ENCODE results near the gene UGT3A1.
"Not testable (repeated sequence)": the region's sequence is repeated elsewhere in the genome, so short reads cannot be mapped to it uniquely, and the experiment has no call there.

The UGT3A1 gene

DNA sequence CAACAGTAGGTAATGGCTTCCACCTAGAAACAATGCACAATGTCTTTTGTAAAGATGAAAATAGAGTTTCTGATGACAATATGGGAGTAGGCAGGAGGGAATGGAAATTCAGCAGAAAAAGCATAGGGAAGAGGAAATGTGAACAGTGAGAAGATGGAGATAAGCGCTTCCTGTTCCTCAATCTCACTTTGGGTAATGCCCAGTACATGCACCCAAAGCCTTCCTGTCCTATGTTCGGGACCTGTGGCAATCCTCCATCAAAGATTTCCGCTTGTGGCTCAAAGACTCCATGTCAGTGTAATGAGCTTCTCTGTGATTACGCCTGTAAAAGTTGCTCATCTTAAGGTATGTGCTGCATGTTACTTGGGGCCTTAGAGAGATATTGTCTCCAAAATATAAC is 2.7 kb downstream of the UGT3A1 start:
- TF ChIP-seq, protein P1, sequence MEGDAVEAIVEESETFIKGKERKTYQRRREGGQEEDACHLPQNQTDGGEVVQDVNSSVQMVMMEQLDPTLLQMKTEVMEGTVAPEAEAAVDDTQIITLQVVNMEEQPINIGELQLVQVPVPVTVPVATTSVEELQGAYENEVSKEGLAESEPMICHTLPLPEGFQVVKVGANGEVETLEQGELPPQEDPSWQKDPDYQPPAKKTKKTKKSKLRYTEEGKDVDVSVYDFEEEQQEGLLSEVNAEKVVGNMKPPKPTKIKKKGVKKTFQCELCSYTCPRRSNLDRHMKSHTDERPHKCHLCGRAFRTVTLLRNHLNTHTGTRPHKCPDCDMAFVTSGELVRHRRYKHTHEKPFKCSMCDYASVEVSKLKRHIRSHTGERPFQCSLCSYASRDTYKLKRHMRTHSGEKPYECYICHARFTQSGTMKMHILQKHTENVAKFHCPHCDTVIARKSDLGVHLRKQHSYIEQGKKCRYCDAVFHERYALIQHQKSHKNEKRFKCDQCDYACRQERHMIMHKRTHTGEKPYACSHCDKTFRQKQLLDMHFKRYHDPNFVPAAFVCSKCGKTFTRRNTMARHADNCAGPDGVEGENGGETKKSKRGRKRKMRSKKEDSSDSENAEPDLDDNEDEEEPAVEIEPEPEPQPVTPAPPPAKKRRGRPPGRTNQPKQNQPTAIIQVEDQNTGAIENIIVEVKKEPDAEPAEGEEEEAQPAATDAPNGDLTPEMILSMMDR (conservative IDR thresholded peaks at IDR 0.05; ENCODE audit: low read depth, low read length) = no peak
- H3K4me3 ChIP-seq (ENCODE audit: low read depth, low read length) = no peak overlapping the region
- no peak for DNase-seq (ENCODE audit: low read depth)

- TF ChIP-seq, protein P1 (conservative IDR thresholded peaks at IDR 0.05; ENCODE audit: low read depth, low read length) = no peak
- H3K4me3 ChIP-seq (ENCODE audit: low read depth, low read length) = no peak overlapping the region
- DNase-seq (ENCODE audit: low read depth) = no peak
Observed at GRCh38 chr5:35987776-35988175, 3.4 kb downstream of the UGT3A1 start.

- H3K4me3 ChIP-seq (ENCODE audit: low read depth, low read length) = no peak overlapping the region
- DNase-seq (ENCODE audit: low read depth) = no peak
Observed at GRCh38 chr5:35979715-35980114, 11.5 kb downstream of the UGT3A1 start.

DNA sequence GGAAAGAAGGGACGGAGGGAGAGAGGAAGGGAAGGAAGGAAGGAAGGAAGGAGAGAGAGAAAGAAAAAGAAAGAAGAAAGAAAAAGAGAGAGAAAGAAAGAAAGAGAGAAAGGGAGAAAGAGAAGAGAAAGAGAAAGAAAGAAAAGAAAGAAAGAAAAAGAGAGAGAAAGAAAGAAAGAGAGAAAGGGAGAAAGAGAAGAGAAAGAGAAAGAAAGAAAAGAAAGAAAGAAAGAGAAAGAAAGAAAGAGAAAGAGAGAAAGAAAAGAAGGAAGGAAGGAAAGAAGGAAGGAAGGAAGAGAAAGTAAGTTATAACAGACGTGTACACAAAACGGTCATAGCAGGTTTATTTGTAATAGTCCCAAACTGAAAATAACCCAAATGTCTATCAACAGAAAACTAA is 14.3 kb downstream of the UGT3A1 start:
- DNase-seq (ENCODE audit: low read depth); H3K4me3 ChIP-seq (ENCODE audit: low read depth, low read length): not testable (repeated sequence)

More at GRCh38 chr5:35979715-35980114, 11.5 kb downstream of the UGT3A1 start:
- TF ChIP-seq, protein P1 (conservative IDR thresholded peaks at IDR 0.05; ENCODE audit: low read depth, low read length) = no peak

GRCh38 chr5:35974570-35974969 is 16.6 kb downstream of the UGT3A1 start:
- DNase-seq (ENCODE audit: low read depth) = no peak
- no peak overlapping the region for H3K4me3 ChIP-seq (ENCODE audit: low read depth, low read length)
- TF ChIP-seq, protein P1 (conservative IDR thresholded peaks at IDR 0.05; ENCODE audit: low read depth, low read length) = no peak

DNA sequence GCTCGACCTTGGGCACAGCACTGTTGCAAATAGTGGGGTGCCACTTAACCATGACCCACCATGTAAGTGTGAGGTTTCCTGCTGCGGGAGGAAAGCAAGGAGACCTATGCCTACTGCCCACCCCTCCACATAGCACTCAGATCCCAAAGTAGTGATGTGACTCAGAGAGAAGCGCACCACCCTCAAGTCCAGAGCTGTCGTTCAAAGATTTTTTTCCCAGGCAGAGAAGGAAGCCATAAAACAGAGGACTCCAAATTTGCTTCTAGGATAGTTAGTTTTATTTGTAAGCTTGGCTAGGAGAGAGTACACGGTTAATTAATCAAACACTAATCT is 19.3 kb downstream of the UGT3A1 start:
- TF ChIP-seq, protein P1 (conservative IDR thresholded peaks at IDR 0.05; ENCODE audit: low read depth, low read length) = no peak
- H3K4me3 ChIP-seq (ENCODE audit: low read depth, low read length) = no peak overlapping the region

DNA sequence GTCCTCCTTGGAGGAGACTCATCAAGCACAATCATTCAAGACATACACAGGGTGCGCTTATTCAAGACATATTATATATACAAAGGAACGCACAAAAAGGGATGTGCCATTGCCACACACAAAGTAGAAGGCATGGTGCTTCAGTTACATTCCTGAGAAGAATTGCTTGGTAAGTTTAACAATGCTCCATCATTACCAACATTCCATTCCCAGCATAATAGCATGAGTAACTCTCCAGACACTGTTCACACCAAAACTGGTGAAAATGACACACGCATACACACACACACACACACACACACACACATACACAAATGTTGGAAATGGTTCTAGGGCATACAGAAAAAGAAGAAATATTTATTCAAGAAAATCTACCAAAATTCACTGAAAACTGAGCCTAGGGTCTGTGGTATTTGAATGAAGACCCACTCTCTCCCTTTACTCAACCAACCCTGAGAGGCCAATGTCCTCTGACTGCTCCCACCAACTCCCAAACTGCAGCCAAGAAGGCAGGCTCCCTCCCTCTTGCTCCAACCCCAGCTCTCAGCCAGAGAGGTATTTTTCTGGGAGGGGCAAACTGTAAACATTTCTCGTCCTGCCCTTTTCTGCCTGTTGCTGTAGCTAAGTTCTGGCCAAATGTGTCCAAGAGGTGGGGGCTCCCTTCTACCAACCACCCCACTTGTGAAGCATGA is 19.9 kb downstream of the UGT3A1 start:
- no peak for DNase-seq (ENCODE audit: low read depth)

More for the DNA sequence above, 19.3 kb downstream of the UGT3A1 start:
- DNase-seq (ENCODE audit: low read depth) = no peak

More for the DNA sequence above, 19.9 kb downstream of the UGT3A1 start:
- H3K4me3 ChIP-seq (ENCODE audit: low read depth, low read length) = no peak overlapping the region
- TF ChIP-seq, protein P1 (conservative IDR thresholded peaks at IDR 0.05; ENCODE audit: low read depth, low read length) = no peak

Measured in choroid plexus epithelial cell (primary cell).